AG09309 (cell line): ENCODE measurements around the gene MINDY3.

Source experiments
- DNase-seq: peaks from one replicate; pipeline ENCODE4 v3.0.0-alpha.2; 2010; ENCODE audit warnings: low read depth
- H3K4me3 ChIP-seq: 2 replicates; pipeline ENCODE4 v1.5.1; 2011; ENCODE audit warnings: mild to moderate bottlenecking, low read depth, low read length, moderate library complexity; ENCODE audit not compliant: control insufficient read depth
- CTCF ChIP-seq: IDR thresholded peaks from 2 replicates; pipeline ENCODE4 v1.5.1; 2011; ENCODE audit warnings: mild to moderate bottlenecking, low read depth, low read length, inconsistent platforms; ENCODE audit not compliant: insufficient read depth, control insufficient read depth; ENCODE audit errors: missing control alignments

MINDY3 gene

GRCh38 chr10:15794569-15794968 lies 65.7 kb downstream of the MINDY3 start:
- no peak overlapping the region for H3K4me3 ChIP-seq
- DNase-seq = no peak
- TF ChIP-seq CTCF = no peak

- no peak for TF ChIP-seq CTCF
- no peak for DNase-seq
- no peak overlapping the region for H3K4me3 ChIP-seq
These were observed 66.6 kb downstream of the MINDY3 start for GRCh38 chr10:15793664-15794063.

- H3K4me3 ChIP-seq = no peak overlapping the region
- DNase-seq = no peak
- no peak for TF ChIP-seq CTCF
These were observed 67.5 kb downstream of the MINDY3 start for GRCh38 chr10:15792777-15793176.

- TF ChIP-seq CTCF = no peak
- no peak overlapping the region for H3K4me3 ChIP-seq
- no peak for DNase-seq
These were observed 68.3 kb downstream of the MINDY3 start for GRCh38 chr10:15791816-15792524.

- DNase-seq = peak; percentile 70
- no peak for TF ChIP-seq CTCF
- no peak overlapping the region for H3K4me3 ChIP-seq
These were observed 70.3 kb downstream of the MINDY3 start for GRCh38 chr10:15789793-15790525.

- no peak overlapping the region for H3K4me3 ChIP-seq
- TF ChIP-seq CTCF = no peak
- DNase-seq = no peak
These were observed 72.9 kb downstream of the MINDY3 start for GRCh38 chr10:15787426-15787825.
